ENCODE measurements around the gene CTIF. TPM values are rescaled to one million over a fixed set of nuclear protein-coding genes. Genes with fewer than 3 reads are reported as not detected.

CTIF gene
- total RNA-seq, 1 experiment from 2014 or later, result 26.5 TPM

GRCh38 chr18:48767090-48767690 lies 228.4 kb downstream of the CTIF start:
- Histone ChIP-seq H3K4me3 (ENCODE audit: low read depth in 2 of 2, low read length in 2 of 2) (no peak overlapping the region), H3K27me3 (ENCODE audit: control insufficient read depth, insufficient read depth, low read length) (no peaks in the 10 kb centered on the region), H3K9me3 (ENCODE audit: control insufficient read depth, insufficient read depth, low read depth, low read length) (no peaks in the 10 kb centered on the region), H3K27ac (ENCODE audit: low read length) (no peak overlapping the region), H3K4me1 (ENCODE audit: control insufficient read depth, insufficient read depth, low read length) (no peaks in the 10 kb centered on the region), H3K36me3 (ENCODE audit: control insufficient read depth, insufficient read depth, low read length) (no peaks in the 10 kb centered on the region; the same call in 1 of the 2 replicates)
- intact Hi-C loops (cut with micrococcal nuclease; ENCODE audit: unreplicated experiment) (no loop called here), in situ Hi-C loops (cut with HindIII; ENCODE audit: low pct_unique_long_range_greater_than_20kb, low sequenced_read_pairs) (no loop called here)
- ATAC-seq (no peak), DNase-seq (ENCODE audit: low read depth, low spot score) (no peak)
- ChIA-PET CTCF (no interaction called here), POLR2A (no interaction called here)
- TF ChIP-seq POLR2AphosphoS5 (IDR thresholded peaks at IDR 0.05; ENCODE audit: low read depth, low read length) (no peak), SIN3A (IDR thresholded peaks at IDR 0.05; ENCODE audit: borderline replicate concordance, insufficient read depth, low read depth, low read length) (no peak)
- no TSS peak for BruUV-seq (replicated peaks)

GRCh38 chr18:48769006-48769636 lies 230.3 kb downstream of the CTIF start:
- ATAC-seq (no peak), DNase-seq (ENCODE audit: low read depth, low spot score) (no peak)
- H3K27me3 ChIP-seq (ENCODE audit: control insufficient read depth, insufficient read depth, low read length), result no peaks in the 10 kb centered on the region
- no TSS peak for BruUV-seq (replicated peaks)
- H3K4me1 ChIP-seq (ENCODE audit: control insufficient read depth, insufficient read depth, low read length), result no peaks in the 10 kb centered on the region
- in situ Hi-C loops (cut with HindIII; ENCODE audit: low pct_unique_long_range_greater_than_20kb, low sequenced_read_pairs), result no loop called here
- H3K27ac ChIP-seq (ENCODE audit: low read length), result no peak overlapping the region
- no peaks in the 10 kb centered on the region; the same call in 1 of the 2 replicates for H3K36me3 ChIP-seq (ENCODE audit: control insufficient read depth, insufficient read depth, low read length)
- no peaks in the 10 kb centered on the region for H3K9me3 ChIP-seq (ENCODE audit: control insufficient read depth, insufficient read depth, low read depth, low read length)
- intact Hi-C loops (cut with micrococcal nuclease; ENCODE audit: unreplicated experiment), result no loop called here
- ChIA-PET POLR2A (no interaction called here), CTCF (no interaction called here)
- TF ChIP-seq TCF7L2 (IDR thresholded peaks at IDR 0.05; ENCODE audit: low read depth, low read length), result no peak
- TF ChIP-seq SIN3A (IDR thresholded peaks at IDR 0.05; ENCODE audit: borderline replicate concordance, insufficient read depth, low read depth, low read length), result no peak
- TF ChIP-seq POLR2AphosphoS5 (IDR thresholded peaks at IDR 0.05; ENCODE audit: low read depth, low read length), result no peak
- TF ChIP-seq REST (IDR thresholded peaks at IDR 0.05; ENCODE audit: insufficient read depth in 1 of 2, low read depth in 2 of 2, low read length in 1 of 2), result no peak
- no peak for TF ChIP-seq CTCF (IDR thresholded peaks at IDR 0.05)
- no peak overlapping the region for H3K4me3 ChIP-seq (ENCODE audit: low read depth in 2 of 2, low read length in 2 of 2)

GRCh38 chr18:48770243-48770642 lies 231.4 kb downstream of the CTIF start:
- in situ Hi-C loops (cut with HindIII; ENCODE audit: low pct_unique_long_range_greater_than_20kb, low sequenced_read_pairs) (no loop called here), intact Hi-C loops (cut with micrococcal nuclease; ENCODE audit: unreplicated experiment) (no loop called here)
- ChIA-PET CTCF (no interaction called here), POLR2A (no interaction called here)
- Histone ChIP-seq H3K36me3 (ENCODE audit: control insufficient read depth, insufficient read depth, low read length) (no peaks in the 10 kb centered on the region; the same call in 1 of the 2 replicates), H3K4me3 (ENCODE audit: low read depth in 2 of 2, low read length in 2 of 2) (no peak overlapping the region), H3K9me3 (ENCODE audit: control insufficient read depth, insufficient read depth, low read depth, low read length) (no peaks in the 10 kb centered on the region), H3K27ac (ENCODE audit: low read length) (no peak overlapping the region), H3K27me3 (ENCODE audit: control insufficient read depth, insufficient read depth, low read length) (no peaks in the 10 kb centered on the region), H3K4me1 (ENCODE audit: control insufficient read depth, insufficient read depth, low read length) (no peaks in the 10 kb centered on the region)
- DNase-seq (ENCODE audit: low read depth, low spot score) (no peak), ATAC-seq (no peak)
- TF ChIP-seq SIN3A (IDR thresholded peaks at IDR 0.05; ENCODE audit: borderline replicate concordance, insufficient read depth, low read depth, low read length), result no peak
- TF ChIP-seq TCF7L2 (IDR thresholded peaks at IDR 0.05; ENCODE audit: low read depth, low read length), result no peak
- TF ChIP-seq POLR2AphosphoS5 (IDR thresholded peaks at IDR 0.05; ENCODE audit: low read depth, low read length), result no peak
- no peak for TF ChIP-seq CTCF (IDR thresholded peaks at IDR 0.05)
- TF ChIP-seq REST (IDR thresholded peaks at IDR 0.05; ENCODE audit: insufficient read depth in 1 of 2, low read depth in 2 of 2, low read length in 1 of 2), result no peak
- BruUV-seq (replicated peaks), result no TSS peak
